ENCODE results near the gene SOCS6. TPM values are rescaled to one million over a fixed set of nuclear protein-coding genes. Genes with fewer than 3 reads are reported as not detected.

The SOCS6 gene
- total RNA-seq, 4 donors from 2014 or later = 21.5 to 25.3 (median 23.6) TPM

DNA sequence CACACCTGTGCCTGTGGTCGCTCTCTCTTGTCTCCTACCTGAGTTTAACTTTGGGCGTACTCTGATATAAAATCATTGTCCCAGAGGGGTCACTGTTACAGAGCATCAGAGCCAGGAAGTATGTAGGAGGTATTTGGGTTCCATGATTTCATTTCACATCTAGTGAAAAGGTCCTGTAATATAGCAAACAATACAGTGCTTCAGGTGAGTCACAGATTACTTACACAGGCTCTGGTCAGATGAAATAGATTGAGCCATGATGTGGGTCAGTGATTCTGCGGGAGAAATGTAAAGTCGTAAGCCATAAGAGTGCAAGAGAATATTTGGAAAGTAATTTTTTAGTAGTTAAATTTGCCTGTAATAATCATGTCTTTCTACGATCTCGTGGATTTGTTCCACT is 70.2 kb downstream of the SOCS6 start:
- Histone ChIP-seq H3K9me3 (peaks cover 0 to 16% (median 0%) of the 10 kb centered on the region in 3 donors), H3K4me3 (no peak overlapping the region), H3K27me3 (no peaks in the 10 kb centered on the region), H3K36me3 (no peaks in the 10 kb centered on the region), H3K27ac (no peak overlapping the region), H3K4me1 (no peaks in the 10 kb centered on the region)
- WGBS, 2 donors (ENCODE audit: low coverage in 1 of 2) = 87 to 93% methylated on average over 4 to 6 of the region's 6 CpGs
- no peak for ATAC-seq
- TF ChIP-seq POLR2A (IDR thresholded peaks at IDR 0.05) (no peak), EP300 (IDR thresholded peaks at IDR 0.05) (no peak), POLR2AphosphoS5 (IDR thresholded peaks at IDR 0.05) (no peak)
- TF ChIP-seq, protein P1, sequence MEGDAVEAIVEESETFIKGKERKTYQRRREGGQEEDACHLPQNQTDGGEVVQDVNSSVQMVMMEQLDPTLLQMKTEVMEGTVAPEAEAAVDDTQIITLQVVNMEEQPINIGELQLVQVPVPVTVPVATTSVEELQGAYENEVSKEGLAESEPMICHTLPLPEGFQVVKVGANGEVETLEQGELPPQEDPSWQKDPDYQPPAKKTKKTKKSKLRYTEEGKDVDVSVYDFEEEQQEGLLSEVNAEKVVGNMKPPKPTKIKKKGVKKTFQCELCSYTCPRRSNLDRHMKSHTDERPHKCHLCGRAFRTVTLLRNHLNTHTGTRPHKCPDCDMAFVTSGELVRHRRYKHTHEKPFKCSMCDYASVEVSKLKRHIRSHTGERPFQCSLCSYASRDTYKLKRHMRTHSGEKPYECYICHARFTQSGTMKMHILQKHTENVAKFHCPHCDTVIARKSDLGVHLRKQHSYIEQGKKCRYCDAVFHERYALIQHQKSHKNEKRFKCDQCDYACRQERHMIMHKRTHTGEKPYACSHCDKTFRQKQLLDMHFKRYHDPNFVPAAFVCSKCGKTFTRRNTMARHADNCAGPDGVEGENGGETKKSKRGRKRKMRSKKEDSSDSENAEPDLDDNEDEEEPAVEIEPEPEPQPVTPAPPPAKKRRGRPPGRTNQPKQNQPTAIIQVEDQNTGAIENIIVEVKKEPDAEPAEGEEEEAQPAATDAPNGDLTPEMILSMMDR (IDR thresholded peaks at IDR 0.05) = no peak

DNA sequence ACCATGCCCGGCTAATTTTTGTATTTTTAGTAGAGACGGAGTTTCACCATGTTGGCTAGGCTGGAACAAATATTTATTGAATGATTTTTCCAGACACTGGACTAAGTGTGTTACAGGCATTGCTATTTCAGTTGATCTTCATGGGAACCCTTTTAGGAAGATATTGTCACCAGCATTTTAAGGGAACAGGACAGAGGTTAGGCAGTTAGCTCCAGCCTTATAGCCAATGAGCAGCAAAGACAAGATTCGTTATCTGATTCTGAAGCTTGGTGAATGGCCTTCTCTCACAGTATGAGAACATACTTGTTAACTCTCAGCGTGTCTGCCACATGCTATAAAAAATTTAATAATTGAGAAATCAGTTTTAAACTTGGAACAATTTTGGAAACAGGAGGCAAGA is 73.4 kb downstream of the SOCS6 start:
- TF ChIP-seq POLR2AphosphoS5 (IDR thresholded peaks at IDR 0.05) = no peak
- TF ChIP-seq, protein P1 (IDR thresholded peaks at IDR 0.05) = no peak
- TF ChIP-seq EP300 (IDR thresholded peaks at IDR 0.05) = no peak
- TF ChIP-seq POLR2A (IDR thresholded peaks at IDR 0.05) = no peak
- H3K27me3 ChIP-seq = no peaks in the 10 kb centered on the region
- H3K4me3 ChIP-seq = no peak overlapping the region
- ATAC-seq = no peak
- no peak overlapping the region for H3K27ac ChIP-seq
- no peaks in the 10 kb centered on the region for H3K36me3 ChIP-seq
- no peaks in the 10 kb centered on the region for H3K4me1 ChIP-seq
- 82 to 95% methylated on average over 4 of the region's 4 CpGs for WGBS, 2 donors (ENCODE audit: low coverage in 1 of 2)
- no peaks in the 10 kb centered on the region for H3K9me3 ChIP-seq

DNA sequence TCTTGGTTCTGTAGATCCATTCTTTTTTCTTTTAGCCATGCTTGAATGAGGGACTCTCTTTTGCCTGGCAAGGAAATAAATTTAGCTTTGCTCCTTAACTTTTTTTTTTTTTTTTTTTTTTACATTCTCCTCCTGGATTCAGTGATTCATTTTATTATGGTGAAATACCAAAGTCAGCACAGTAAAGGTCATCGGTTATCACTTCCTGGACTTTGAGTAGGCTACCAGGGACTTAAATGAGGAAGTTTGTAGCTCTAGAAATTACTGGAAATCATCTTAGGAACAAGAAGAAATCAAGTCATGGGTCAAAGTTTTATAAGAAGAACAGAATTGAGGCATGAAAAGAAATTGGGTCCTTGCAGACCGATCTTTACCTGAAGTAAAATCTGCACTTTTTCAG is 75.0 kb downstream of the SOCS6 start:
- Histone ChIP-seq H3K9me3 (no peaks in the 10 kb centered on the region), H3K4me1 (no peaks in the 10 kb centered on the region), H3K27ac (no peak overlapping the region), H3K27me3 (no peaks in the 10 kb centered on the region), H3K4me3 (no peak overlapping the region), H3K36me3 (no peaks in the 10 kb centered on the region)
- TF ChIP-seq EP300 (IDR thresholded peaks at IDR 0.05) = no peak
- no peak for TF ChIP-seq POLR2AphosphoS5 (IDR thresholded peaks at IDR 0.05)
- no peak for TF ChIP-seq POLR2A (IDR thresholded peaks at IDR 0.05)
- TF ChIP-seq, protein P1 (IDR thresholded peaks at IDR 0.05) = no peak
- WGBS, 2 donors (ENCODE audit: low coverage in 1 of 2) = 80 to 93% methylated on average over 2 of the region's 2 CpGs
- no peak for ATAC-seq

DNA sequence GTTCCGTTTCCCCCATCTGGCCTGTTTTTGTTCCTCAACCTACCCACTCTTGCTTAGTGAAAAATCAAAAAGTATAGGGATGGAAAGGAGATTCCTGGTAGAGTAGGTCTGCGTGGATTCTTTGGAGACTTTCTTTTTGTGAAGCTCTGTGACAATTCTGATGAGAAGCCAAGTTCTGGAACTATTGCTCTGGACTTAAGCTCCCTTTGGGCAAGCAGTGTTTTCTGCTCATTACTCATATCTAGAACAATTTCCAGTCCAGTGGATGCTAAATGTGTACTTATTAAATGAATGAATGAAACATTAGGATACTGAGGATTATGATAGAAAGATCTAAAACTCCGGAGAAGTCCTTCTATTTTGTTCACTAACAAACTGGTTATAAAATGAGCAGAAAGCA is 76.5 kb downstream of the SOCS6 start:
- Histone ChIP-seq H3K36me3 (no peaks in the 10 kb centered on the region), H3K4me1 (no peaks in the 10 kb centered on the region), H3K9me3 (no peaks in the 10 kb centered on the region), H3K27me3 (peaks cover 3% of the 10 kb centered on the region), H3K27ac (no peak overlapping the region), H3K4me3 (no peak overlapping the region)
- WGBS, 2 donors (ENCODE audit: low coverage in 1 of 2) = 73 to 93% methylated on average over 3 of the region's 3 CpGs
- TF ChIP-seq POLR2AphosphoS5 (IDR thresholded peaks at IDR 0.05) = no peak
- no peak for TF ChIP-seq POLR2A (IDR thresholded peaks at IDR 0.05)
- TF ChIP-seq, protein P1 (IDR thresholded peaks at IDR 0.05) = no peak
- TF ChIP-seq EP300 (IDR thresholded peaks at IDR 0.05) = no peak
- no peak for ATAC-seq

DNA sequence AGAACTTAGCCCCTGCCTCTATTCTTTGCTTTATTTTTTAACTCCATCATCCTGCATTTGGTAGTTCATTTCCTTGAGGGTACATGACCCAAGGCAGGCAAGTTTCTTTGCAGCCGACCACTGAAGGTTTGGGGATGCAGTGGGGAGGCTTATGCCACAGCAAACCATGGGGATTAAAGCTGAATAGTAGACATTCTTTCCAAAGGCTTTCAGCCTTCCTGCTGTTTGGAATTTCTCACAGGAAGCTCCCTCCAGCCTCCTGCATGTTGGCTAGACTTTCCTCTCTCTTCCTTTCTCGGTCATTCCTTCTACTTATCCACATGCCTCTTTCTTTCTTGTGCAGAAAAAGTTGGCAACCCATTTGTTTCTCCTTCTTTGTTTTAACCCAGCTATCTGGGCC is 77.3 kb downstream of the SOCS6 start:
- Histone ChIP-seq H3K4me3 (no peak overlapping the region), H3K9me3 (no peaks in the 10 kb centered on the region), H3K36me3 (no peaks in the 10 kb centered on the region), H3K4me1 (no peaks in the 10 kb centered on the region), H3K27ac (no peak overlapping the region), H3K27me3 (peaks cover 5% of the 10 kb centered on the region)
- TF ChIP-seq POLR2AphosphoS5 (IDR thresholded peaks at IDR 0.05) = no peak
- TF ChIP-seq POLR2A (IDR thresholded peaks at IDR 0.05) = no peak
- TF ChIP-seq, protein P1 (IDR thresholded peaks at IDR 0.05) = no peak
- no peak for TF ChIP-seq EP300 (IDR thresholded peaks at IDR 0.05)
- WGBS, 2 donors (ENCODE audit: low coverage in 1 of 2) = 19 to 25% methylated on average over 1 to 2 of the region's 2 CpGs
- no peak for ATAC-seq

Measured in gastroesophageal sphincter (tissue), 4 donors.